Lower lobe of right lung (tissue), 2 donors: ENCODE measurements around the gene ZNF284. TPM values are rescaled to one million over a fixed set of nuclear protein-coding genes. Genes with fewer than 3 reads are reported as not detected.

ENCODE experiments used
- ATAC-seq, 2 donors: fragments of 200-7000 bp; cut with Tn5 transposase; one replicate each; pipeline ENCODE4 v1.9.1; 2020 to 2022; ENCODE audit warnings: mild to moderate bottlenecking in 2 of 2, moderate library complexity in 2 of 2
- DNase-seq: peaks from one replicate; pipeline ENCODE4 v3.0.0-alpha.2; 2020
- H3K27ac ChIP-seq: fragments of 200-600 bp; one replicate; pipeline ENCODE4 v1.8.0; 2022
- H3K27me3 ChIP-seq: fragments of 200-600 bp; one replicate; pipeline ENCODE4 v1.8.0; 2022; ENCODE audit warnings: low read depth
- H3K36me3 ChIP-seq: fragments of 200-600 bp; one replicate; pipeline ENCODE4 v1.8.0; 2022; ENCODE audit warnings: mild to moderate bottlenecking
- H3K4me1 ChIP-seq: fragments of 200-600 bp; one replicate; pipeline ENCODE4 v1.8.0; 2022
- H3K4me3 ChIP-seq: fragments of 200-600 bp; one replicate; pipeline ENCODE4 v1.8.0; 2022; ENCODE audit warnings: mild to moderate bottlenecking
- H3K9me3 ChIP-seq: fragments of 200-600 bp; one replicate; pipeline ENCODE4 v1.8.0; 2022
- intact Hi-C: fragments of 100-400 bp; cut with DNase I; formaldehyde crosslinking; loops from one replicate; pipeline ENCODE4 v1.11.0; 2022
- total RNA-seq: library from RNA; stranded (reverse); fragmentation: NEBNext Ultra II Directional; extraction: Animal tissue kit (Norgen Biotek cat#: 25700); gene quantifications from one replicate; pipeline ENCODE4 v1.2.1, GENCODE V29; 2021
- TF ChIP-seq, protein P1 (sequence below): fragments of 200-600 bp; IDR thresholded peaks from one replicate; pipeline ENCODE4 v1.8.0; 2022; ENCODE audit warnings: antibody characterized with exemption, mild to moderate bottlenecking
- donor health status: DM: no; HTN: yes; CAD: no; lungs with severe emphysema.

Gene ZNF284
- total RNA-seq, 1 donor from 2014 or later, result 2.4 TPM

DNA sequence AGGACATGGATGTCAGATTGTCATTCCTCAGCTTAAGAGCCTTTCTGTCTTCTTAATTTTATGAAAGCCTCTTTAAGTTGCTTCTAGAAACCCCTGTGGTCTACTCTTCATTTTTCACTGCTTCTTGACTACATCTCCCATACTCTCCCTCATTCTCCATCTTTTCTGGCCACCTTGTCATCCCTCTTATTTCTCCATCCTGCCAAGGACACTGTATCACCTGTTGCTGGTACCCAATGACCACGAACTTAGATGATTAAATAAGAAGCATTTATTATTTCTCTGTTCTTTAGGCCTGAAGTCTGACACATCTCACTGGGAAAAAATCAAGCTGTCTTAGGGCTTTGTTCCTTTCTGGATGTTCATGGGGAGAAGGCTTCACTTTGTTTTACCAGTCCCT is 10.9 kb upstream of the ZNF284 start:
- DNase-seq (no peak), ATAC-seq (no peak)
- intact Hi-C loops, result no loop called here
- no peaks in the 10 kb centered on the region for H3K4me1 ChIP-seq
- peaks cover 75% of the 10 kb centered on the region for H3K36me3 ChIP-seq
- no peak overlapping the region for H3K27ac ChIP-seq
- H3K4me3 ChIP-seq, result no peak overlapping the region
- TF ChIP-seq, protein P1, sequence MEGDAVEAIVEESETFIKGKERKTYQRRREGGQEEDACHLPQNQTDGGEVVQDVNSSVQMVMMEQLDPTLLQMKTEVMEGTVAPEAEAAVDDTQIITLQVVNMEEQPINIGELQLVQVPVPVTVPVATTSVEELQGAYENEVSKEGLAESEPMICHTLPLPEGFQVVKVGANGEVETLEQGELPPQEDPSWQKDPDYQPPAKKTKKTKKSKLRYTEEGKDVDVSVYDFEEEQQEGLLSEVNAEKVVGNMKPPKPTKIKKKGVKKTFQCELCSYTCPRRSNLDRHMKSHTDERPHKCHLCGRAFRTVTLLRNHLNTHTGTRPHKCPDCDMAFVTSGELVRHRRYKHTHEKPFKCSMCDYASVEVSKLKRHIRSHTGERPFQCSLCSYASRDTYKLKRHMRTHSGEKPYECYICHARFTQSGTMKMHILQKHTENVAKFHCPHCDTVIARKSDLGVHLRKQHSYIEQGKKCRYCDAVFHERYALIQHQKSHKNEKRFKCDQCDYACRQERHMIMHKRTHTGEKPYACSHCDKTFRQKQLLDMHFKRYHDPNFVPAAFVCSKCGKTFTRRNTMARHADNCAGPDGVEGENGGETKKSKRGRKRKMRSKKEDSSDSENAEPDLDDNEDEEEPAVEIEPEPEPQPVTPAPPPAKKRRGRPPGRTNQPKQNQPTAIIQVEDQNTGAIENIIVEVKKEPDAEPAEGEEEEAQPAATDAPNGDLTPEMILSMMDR, result no peak
- H3K9me3 ChIP-seq, result peaks cover 27% of the 10 kb centered on the region
- H3K27me3 ChIP-seq, result no peaks in the 10 kb centered on the region

DNA sequence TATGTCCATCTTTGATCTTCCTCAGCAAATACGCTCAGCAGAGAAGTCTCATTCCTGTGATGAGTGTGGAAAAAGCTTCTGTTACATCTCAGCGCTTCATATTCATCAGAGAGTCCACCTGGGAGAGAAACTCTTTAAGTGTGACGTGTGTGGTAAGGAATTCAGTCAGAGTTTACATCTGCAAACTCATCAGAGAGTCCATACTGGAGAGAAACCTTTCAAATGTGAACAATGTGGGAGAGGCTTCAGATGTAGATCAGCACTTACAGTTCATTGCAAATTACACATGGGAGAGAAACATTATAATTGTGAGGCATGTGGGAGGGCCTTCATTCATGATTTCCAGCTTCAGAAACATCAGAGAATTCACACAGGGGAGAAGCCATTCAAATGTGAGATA is 5.7 kb upstream of the ZNF284 start:
- Histone ChIP-seq H3K4me3 (no peak overlapping the region), H3K9me3 (peaks cover 63% of the 10 kb centered on the region), H3K27me3 (no peaks in the 10 kb centered on the region), H3K36me3 (peaks cover 42% of the 10 kb centered on the region), H3K4me1 (no peaks in the 10 kb centered on the region), H3K27ac (no peak overlapping the region)
- no peak for DNase-seq
- ATAC-seq, result no peak
- TF ChIP-seq, protein P1, result no peak
- intact Hi-C loops, result no loop called here

DNA sequence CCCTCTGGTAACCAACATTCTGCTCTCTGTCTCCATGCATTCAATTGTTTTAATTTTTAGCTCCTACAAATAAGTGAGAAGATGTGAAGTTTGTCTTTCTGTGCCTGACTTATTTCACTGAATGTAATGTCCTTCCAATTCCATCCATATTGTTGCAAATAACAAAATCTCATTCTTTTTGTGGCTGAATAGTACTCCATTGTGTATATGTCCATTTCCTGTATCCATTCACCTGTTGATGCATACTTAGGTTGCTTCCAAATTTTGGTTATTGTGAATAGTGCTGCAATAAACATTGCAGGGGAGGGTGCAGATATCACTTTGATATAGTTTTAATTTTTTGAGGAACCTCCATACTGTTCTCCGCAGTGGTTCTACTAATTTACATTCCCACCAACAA is 2.5 kb upstream of the ZNF284 start:
- Histone ChIP-seq H3K9me3 (peaks cover 53% of the 10 kb centered on the region), H3K36me3 (peaks cover 13% of the 10 kb centered on the region), H3K4me3 (no peak overlapping the region), H3K27ac (no peak overlapping the region), H3K27me3 (no peaks in the 10 kb centered on the region), H3K4me1 (peaks cover 9% of the 10 kb centered on the region)
- no peak for DNase-seq
- intact Hi-C loops, result no loop called here
- no peak for ATAC-seq
- TF ChIP-seq, protein P1, result no peak

DNA sequence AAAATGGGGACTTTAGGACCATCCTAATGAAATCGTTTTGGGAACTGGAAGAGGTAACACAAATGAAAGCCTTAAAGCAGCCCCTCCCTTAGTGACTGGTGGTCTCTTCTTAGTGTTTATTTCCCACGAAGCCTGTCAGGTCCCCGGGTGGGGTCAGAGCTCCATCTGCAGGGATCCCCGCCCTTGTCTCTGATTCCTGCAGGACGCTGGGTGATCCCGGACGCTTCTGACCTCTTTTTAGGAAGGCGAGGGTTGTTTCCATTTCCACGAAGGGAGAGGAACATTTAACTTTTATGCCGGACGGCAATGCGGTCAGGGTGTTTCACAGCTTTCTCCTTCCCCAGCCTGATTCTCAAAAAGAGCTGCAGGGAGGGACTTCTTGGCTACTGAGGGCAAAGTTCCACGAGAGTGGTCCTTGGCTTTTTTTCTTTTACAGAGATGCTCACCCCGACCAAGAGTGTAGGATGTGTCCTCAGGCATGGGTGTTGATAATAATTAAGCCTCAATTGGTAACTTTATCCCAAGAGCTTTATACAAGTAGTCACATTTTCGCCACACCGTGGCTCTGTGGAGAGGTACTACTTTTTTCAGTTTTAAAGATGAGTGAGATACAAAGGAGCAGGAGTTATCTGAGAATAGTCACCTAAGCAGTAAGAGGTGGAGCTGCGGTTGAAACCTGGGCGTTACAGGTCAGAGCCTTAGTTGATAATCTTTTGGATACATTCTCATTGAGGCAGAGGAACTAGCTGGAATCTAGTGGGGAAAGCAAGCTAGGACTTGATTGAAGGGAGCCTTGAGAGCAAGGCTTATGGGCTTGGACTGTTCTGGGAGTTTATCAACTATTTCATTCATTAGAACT is 813 bp downstream of the ZNF284 start:
- TF ChIP-seq, protein P1, result no peak
- ATAC-seq (peak in 1 of 2 donors; percentile 40), DNase-seq (no peak)
- intact Hi-C loops, result no loop called here
- no peak overlapping the region for H3K27ac ChIP-seq
- peaks cover 19% of the 10 kb centered on the region for H3K9me3 ChIP-seq
- peaks cover 9% of the 10 kb centered on the region for H3K4me1 ChIP-seq
- H3K4me3 ChIP-seq, result peak overlapping the region; percentile 70
- H3K27me3 ChIP-seq, result no peaks in the 10 kb centered on the region
- peaks cover 2% of the 10 kb centered on the region for H3K36me3 ChIP-seq

DNA sequence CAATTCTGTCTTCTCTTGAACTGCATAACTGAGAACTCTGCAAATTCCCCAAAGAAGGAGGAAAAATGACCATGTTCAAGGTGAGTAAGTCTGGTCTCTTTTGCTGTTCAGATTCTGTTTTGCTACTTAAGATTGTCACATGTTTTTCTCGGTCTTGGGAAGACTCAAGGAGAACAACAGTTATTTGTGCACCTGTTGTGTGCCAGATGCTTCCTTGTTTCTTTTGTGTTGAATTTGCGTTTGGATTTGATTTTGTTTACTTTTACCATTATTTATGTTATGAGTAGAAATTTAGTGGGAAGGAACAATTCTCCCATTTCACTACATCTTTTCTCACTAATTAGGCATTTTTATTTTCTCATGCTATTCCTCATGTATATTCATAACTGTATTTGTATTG is 4.4 kb downstream of the ZNF284 start:
- TF ChIP-seq, protein P1, result no peak
- Histone ChIP-seq H3K27ac (no peak overlapping the region), H3K36me3 (peaks cover 18% of the 10 kb centered on the region), H3K4me3 (no peak overlapping the region), H3K9me3 (no peaks in the 10 kb centered on the region), H3K4me1 (peaks cover 9% of the 10 kb centered on the region), H3K27me3 (no peaks in the 10 kb centered on the region)
- ATAC-seq (no peak), DNase-seq (no peak)
- intact Hi-C loops, result no loop called here
